Suppressor macrophage treated with lipopolysaccharide for 4 hours (primary cell): Measurements from ENCODE around the gene ANKRD45.
A peak's percentile ranks its signal among the peaks of the same experiment; 100 is the strongest.
"Not testable (repeated sequence)": the region's sequence is repeated elsewhere in the genome, so short reads cannot be mapped to it uniquely, and the experiment has no call there.

Experiments used
- DNase-seq: peaks from one replicate; pipeline ENCODE4 v3.0.0-alpha.2; 2020

The ANKRD45 gene

DNA sequence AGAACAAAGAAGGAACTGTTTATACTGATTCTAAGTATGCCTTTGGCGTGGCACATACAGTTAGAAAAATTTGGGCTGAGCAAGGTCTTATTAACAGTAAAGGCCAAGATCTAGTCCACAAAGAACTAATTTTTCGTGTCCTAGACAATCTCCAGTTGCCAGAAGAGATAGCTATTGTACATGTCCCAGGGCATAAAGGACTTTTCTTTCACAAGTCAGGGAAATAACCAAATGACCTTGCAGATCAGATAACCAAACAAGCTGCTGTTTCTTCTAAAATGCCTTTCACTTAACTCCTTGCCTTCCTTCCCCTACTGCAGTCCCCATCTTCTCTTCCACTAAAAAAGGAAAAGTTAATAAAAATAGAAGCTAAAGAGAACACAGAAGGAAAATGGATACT, 30.5 kb downstream of the ANKRD45 start:
- DNase-seq, result no peak

GRCh38 chr1:173638043-173639021, 31.3 kb downstream of the ANKRD45 start:
- DNase-seq, result no peak

GRCh38 chr1:173637236-173638042, 32.2 kb downstream of the ANKRD45 start:
- DNase-seq, result not testable (repeated sequence)

DNA sequence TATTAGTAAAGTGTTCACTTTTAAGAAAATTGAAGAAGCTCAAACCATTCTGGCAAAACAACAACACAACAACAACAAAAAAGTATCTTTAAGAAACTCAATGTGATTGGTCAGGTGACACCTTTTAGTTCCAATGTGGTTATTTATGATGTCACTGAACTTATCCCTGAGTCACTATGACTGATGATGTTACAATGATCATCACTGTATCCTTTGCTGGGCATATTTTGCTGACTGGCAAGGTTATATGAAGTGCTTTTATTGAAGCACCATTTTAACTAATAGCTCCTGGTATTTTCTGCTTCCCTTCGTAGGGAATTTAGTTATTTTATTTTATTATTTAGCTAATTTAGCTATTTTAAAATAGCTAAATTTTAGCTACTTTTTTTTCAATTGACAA, 34.5 kb downstream of the ANKRD45 start, which contains the start of gene TEX50:
Gene TEX50, plus strand, starts transcription at position 223 of the 400 bp plus-strand sequence. CDS start 184 bp downstream, outside the sequence.
- DNase-seq, result no peak

- DNase-seq, result no peak
Measured at GRCh38 chr1:173628888-173629287, 40.8 kb downstream of the ANKRD45 start.

GRCh38 chr1:173627269-173627668, 42.4 kb downstream of the ANKRD45 start:
- DNase-seq, result no peak

DNA sequence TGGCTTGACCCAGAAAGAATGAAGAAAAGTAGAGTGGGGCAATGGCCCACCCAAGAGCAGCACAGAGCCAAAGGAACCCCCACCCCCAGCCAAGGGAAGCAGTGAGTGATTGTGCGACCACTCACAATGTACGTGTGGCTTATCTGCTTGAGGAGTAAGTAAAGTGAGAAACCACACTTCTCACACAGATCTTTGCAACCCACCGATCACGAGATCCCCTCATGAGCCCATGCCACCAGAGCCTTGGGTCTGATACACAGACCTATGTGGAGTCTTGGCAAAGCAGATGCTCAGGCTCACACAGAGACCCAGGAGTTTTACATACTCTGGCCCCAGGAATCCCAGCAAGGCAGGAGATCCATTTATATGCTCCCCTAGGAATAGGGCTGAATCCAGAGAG, 52.8 kb downstream of the ANKRD45 start:
- no peak for DNase-seq

- DNase-seq, result not testable (repeated sequence)
Measured at GRCh38 chr1:173613086-173613485, 56.6 kb downstream of the ANKRD45 start.

GRCh38 chr1:173608503-173609216, 61.0 kb downstream of the ANKRD45 start:
- DNase-seq, result no peak

- peak; percentile 40 for DNase-seq
Measured at GRCh38 chr1:173603056-173603591, 66.5 kb downstream of the ANKRD45 start, which contains the start of gene SLC9C2. TSS of gene SLC9C2 (minus strand) at chr1:173603072. CDS start at chr1:173601776, 1,296 bp downstream.

DNA sequence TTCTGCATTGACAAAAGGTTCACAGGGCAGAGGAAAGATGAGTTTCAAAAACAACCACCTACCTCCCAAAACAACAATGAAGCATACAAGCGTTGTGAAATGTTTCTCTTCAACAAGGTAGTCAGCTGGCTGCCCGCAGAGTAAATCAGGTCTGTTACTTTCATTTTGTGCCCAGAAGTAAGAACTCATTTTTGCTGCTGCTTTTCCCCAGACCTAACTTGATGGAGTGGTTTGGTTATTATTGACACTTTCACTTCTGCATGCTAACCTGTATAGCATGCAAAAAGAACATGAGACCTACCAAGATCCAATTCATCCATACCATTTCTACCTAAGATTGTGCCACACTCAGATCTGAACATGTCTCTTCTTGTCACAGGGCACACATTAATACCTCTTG, 68.1 kb downstream of the ANKRD45 start:
- no peak for DNase-seq

GRCh38 chr1:173596097-173596825, 73.4 kb downstream of the ANKRD45 start:
- no peak for DNase-seq

GRCh38 chr1:173591138-173591537, 78.5 kb downstream of the ANKRD45 start:
- not testable (repeated sequence) for DNase-seq

DNA sequence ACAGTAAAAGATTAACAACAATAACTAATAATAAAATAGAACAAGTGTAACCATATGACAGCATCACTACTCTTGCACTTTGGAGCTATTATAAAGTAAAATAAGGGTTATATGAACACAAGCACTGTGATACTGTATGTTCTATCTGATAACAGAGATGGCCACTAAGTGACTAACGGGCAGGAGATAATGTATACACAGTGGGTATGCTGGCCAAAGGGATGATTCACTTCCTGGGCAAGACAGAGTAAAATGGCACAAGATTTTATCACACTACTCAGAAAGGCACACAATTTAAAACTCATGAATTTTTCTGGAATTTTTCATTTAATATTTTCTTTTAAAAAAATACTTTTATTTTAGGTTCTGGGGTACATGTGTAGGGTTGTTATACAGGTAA, 79.1 kb downstream of the ANKRD45 start:
- no peak for DNase-seq

DNA sequence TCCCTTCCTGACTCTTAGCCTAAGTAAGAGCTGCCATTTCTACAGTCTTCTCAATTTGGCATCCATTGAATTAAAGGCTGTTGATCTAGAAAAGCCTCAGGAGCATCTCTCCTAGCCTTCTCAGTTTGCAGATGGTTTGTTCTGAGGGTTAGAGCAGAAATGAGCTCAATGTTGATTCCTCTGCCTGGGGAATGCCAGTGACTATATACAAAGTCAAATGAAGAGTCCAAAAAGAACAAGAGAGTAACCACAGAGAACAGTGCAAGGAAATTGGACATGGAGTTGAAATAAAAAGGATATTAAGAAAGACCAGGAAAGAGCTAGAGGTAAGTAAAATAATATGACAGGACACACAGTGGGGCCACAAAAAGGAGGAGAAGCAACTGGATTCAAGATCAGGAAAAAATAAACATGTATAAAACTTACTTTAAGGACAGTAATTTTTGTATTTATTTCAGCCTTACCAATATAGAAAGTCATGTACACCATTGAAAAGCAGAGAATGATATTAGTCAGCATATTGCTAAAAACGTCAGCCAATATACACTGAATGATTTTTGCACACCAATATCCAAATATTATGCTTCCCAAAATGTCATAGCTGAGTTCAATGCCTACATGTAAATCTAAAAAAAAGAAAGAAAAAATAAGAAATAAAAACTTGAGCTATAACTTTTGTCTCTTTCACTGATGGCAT, 88.1 kb downstream of the ANKRD45 start:
- DNase-seq, result no peak

DNA sequence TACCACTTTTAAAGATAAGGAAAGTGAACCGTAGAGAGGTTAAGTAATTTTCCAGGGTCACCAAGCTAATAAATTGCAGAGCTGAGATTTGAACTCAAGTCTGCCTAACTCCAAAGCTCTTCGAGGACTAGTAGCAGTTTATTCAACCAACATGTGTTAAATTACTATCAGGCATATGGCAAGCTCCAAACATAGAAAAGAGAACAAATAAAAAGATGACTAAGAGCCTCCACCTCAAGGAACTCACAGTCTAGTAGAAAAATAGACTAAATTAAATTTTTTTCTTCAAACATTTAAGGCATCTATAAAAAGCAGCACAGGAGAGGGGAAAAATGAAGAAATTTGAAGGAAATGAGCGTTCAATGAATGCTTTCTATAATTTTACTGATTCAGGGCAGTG, 89.0 kb downstream of the ANKRD45 start:
- DNase-seq, result no peak

- DNase-seq, result no peak
Measured at GRCh38 chr1:173580071-173580470, 89.6 kb downstream of the ANKRD45 start.

DNA sequence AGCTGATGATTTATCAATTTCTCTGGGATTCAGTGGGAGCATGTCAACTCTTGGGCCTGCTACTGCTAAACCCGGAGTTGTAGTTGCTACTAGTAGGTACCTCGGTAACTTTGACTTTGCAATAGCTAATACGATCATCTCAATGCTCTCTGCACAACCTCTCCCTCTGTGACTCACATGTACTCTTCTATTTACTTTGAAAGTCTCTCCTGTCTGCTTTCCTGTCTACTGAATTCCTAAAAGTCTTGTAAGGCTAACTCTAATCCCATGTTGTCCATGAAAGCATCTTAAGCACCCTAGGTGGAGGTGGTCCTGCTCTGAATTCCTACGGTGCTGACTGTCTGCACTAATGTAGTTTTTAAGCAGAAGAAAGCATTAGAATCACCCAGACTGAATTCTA, 96.1 kb downstream of the ANKRD45 start:
- no peak for DNase-seq

- DNase-seq, result no peak
Measured at GRCh38 chr1:173572201-173572873, 97.3 kb downstream of the ANKRD45 start.

- DNase-seq, result no peak
Measured at GRCh38 chr1:173570370-173571007, 99.2 kb downstream of the ANKRD45 start.
